H1 (cell line): ENCODE results near the gene ZNF48.

Experiments used
- CTCF ChIP-seq, 3 experiments: IDR thresholded peaks; 1 replicate in 2 of 3; 2 replicates in 1 of 3; pipeline versions ENCODE4 v1.5.1 to v1.6.1; 2011; ENCODE audit warnings: low read length in 3 of 3, mild to moderate bottlenecking in 3 of 3, inconsistent platforms in 2 of 3, low read depth in 1 of 3, moderate library complexity in 1 of 3; ENCODE audit not compliant: insufficient read depth in 1 of 3; ENCODE audit errors: control extremely low read depth in 1 of 3
- EZH2 ChIP-seq: fragments of 200-600 bp; sonication (generic); IDR thresholded peaks from 2 replicates; pipeline ENCODE4 v1.7.1; 2012; ENCODE audit warnings: low read depth, mild to moderate bottlenecking, moderate library complexity, low read length, inconsistent platforms; ENCODE audit not compliant: severe bottlenecking
- GTF2F1 ChIP-seq: IDR thresholded peaks from 2 replicates; pipeline ENCODE4 v1.6.1; 2012; ENCODE audit warnings: low read depth, low read length, improper control_type of control experiment, borderline replicate concordance
- KDM1A ChIP-seq: fragments of 200-600, 300-600 bp; sonication (generic); IDR thresholded peaks from 2 replicates; pipeline ENCODE4 v1.7.1; 2016; ENCODE audit warnings: mild to moderate bottlenecking, low read length, borderline replicate concordance
- SAP30 ChIP-seq: fragments of 300-600 bp; sonication (generic); IDR thresholded peaks from 2 replicates; pipeline ENCODE4 v1.7.1; 2012; ENCODE audit warnings: low read length, moderate library complexity, mild to moderate bottlenecking, inconsistent platforms; ENCODE audit not compliant: insufficient read depth, insufficient replicate concordance
- SP4 ChIP-seq: IDR thresholded peaks from 2 replicates; pipeline ENCODE4 v1.6.1; 2012; ENCODE audit warnings: low read length, inconsistent platforms
- USF2 ChIP-seq: IDR thresholded peaks from 2 replicates; pipeline ENCODE4 v1.6.1; 2011; ENCODE audit warnings: low read length, improper control_type of control experiment
- ZNF274 ChIP-seq: IDR thresholded peaks from 2 replicates; pipeline ENCODE4 v1.7.0; 2012; ENCODE audit warnings: low read length, borderline replicate concordance; ENCODE audit errors: extremely low read depth
- TF ChIP-seq, protein P1 (sequence below): IDR thresholded peaks from 2 replicates; pipeline ENCODE4 v1.6.1; 2011; ENCODE audit warnings: low read depth, mild to moderate bottlenecking, low read length; ENCODE audit not compliant: insufficient read depth

DNA sequence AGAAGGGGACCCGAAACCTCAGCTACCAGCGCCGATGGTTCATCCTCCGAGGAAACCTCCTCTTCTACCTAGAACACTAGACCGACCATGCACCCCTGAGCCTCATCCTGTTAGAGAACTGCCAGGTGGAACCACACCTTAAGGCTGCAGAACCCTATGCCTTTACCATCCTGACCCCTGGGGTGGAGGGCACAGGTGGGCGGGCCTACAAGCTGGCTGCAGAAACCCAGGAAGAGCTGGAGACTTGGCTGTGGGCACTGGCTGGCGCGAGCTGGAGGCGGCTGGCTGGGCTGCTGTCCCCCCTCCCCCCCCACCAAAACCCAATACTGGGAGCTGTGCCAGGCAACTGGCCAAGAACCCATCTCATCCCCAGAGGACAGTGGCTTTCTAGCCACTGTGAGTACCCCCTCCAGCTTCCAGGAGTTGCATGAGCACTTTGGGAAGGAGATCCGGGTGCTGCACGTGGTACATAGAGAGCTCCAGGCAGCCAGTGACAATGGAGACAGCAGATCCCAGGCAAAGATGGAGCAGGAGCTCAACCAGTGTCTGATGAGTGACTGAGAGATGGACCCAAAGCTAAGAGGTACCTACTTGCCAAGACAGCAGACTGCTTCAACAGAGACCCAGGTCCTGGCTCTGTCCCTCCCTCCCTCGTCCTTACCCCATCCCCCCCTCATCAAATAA is 38.7 kb upstream of the ZNF48 start:
- TF ChIP-seq GTF2F1 (no peak), EZH2 (no peak), KDM1A (no peak), SAP30 (no peak), SP4 (no peak), ZNF274 (no peak), CTCF (IDR thresholded peaks at IDR 0.05; ENCODE audit: control extremely low read depth in 1 of 3, insufficient read depth in 1 of 3, low read depth in 1 of 3, low read length in 3 of 3) (no peak), USF2 (no peak)
- TF ChIP-seq, protein P1, sequence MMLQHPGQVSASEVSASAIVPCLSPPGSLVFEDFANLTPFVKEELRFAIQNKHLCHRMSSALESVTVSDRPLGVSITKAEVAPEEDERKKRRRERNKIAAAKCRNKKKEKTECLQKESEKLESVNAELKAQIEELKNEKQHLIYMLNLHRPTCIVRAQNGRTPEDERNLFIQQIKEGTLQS = no peak
